Measurements from ENCODE around the gene CCDC92.
A peak's percentile ranks its signal among the peaks of the same experiment; 100 is the strongest.

Gene CCDC92

DNA sequence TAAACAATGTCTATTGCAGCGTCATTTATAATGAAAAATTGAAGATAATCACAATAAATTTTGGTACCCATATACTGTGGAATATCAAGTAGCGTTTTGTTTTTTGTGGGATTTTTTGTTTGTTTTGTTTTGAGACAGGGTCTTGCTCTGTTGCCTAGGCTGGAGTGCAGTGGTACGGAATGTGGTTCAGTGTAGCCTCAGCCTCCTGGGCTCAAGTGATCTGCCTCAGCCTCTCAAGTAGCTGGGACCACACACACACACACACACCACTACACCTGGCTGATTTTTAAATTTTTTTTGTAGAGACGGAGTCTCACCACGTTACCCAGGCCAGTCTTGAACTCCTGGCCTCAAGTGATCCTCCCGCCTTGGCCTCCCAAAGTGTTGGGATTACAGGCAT, 6.9 kb upstream of the CCDC92 start:
- no peak for DNase-seq (ENCODE audit: low read depth)
- TF ChIP-seq, protein P1, sequence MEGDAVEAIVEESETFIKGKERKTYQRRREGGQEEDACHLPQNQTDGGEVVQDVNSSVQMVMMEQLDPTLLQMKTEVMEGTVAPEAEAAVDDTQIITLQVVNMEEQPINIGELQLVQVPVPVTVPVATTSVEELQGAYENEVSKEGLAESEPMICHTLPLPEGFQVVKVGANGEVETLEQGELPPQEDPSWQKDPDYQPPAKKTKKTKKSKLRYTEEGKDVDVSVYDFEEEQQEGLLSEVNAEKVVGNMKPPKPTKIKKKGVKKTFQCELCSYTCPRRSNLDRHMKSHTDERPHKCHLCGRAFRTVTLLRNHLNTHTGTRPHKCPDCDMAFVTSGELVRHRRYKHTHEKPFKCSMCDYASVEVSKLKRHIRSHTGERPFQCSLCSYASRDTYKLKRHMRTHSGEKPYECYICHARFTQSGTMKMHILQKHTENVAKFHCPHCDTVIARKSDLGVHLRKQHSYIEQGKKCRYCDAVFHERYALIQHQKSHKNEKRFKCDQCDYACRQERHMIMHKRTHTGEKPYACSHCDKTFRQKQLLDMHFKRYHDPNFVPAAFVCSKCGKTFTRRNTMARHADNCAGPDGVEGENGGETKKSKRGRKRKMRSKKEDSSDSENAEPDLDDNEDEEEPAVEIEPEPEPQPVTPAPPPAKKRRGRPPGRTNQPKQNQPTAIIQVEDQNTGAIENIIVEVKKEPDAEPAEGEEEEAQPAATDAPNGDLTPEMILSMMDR (conservative IDR thresholded peaks at IDR 0.05; ENCODE audit: low read depth, low read length): no peak
- H3K4me3 ChIP-seq (ENCODE audit: low read depth, low read length): no peak overlapping the region

DNA sequence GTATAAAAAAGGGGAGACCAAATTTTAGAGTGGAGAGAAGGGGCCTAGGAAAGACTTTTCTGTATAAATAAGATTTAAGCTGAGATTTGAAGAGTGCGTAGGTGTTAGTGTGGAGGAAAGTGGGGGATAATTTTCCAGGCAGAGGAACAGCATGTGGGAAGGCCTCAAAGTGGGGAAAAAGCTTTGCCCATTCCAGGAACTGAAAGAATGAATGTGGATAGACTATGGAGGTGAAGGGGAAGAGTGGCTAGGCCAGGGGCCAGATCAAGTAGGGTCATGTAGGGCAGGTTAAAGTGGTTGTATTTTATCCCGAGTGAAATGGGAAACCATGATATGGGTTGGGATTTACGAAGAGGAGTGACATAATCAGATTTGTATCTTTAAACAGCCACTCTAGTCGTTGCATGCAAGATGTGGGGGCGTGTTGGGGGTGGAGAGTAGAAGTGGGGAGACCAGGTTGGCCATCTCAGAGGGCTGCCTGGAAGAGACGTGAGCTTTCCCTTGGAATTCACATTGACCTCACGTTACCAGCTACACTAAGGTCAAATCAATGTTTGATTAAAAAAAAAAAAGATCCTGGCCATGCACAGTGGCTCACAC, 3.7 kb upstream of the CCDC92 start:
- H3K4me3 ChIP-seq (ENCODE audit: low read depth, low read length): no peak overlapping the region
- DNase-seq (ENCODE audit: low read depth): no peak
- TF ChIP-seq, protein P1 (conservative IDR thresholded peaks at IDR 0.05; ENCODE audit: low read depth, low read length): no peak

DNA sequence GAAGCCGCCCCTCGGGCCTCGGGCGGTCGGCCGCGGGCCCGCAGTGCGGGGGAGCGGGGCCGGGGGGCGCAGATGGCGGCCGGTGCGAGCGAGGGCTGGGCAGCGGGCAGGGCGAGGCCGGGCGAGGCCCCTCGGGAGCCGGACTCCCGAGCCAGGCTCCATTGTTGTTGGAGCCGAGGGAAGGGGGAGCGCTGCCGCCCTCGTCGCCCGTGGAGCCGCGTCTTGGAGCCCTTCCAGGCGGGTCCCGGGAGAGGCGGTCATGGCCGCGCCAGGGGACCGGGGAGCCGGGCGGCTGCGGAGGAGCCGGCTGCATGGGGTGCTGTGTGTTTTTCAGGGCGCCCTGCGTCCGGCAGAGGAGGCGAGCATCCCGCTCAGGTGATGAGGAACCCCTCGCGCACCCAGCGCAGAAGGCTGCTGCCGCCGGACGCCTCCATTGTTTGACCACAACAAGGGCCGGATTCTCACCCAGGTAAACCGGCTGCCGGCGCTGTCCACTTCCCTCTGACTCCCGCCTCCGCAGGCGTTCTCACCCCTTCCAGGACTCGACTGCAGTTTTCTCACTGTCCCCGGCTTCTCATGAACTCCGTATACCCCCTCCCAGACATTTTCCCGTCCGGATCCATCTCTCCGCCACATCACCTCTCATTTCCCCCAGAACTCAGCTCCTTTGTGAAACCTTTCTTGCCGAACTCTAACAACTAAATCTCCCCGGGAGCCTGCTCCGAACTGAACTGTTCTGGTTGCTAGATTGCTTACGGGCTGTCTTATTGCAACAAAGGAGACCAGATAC, 1.1 kb upstream of the CCDC92 start:
- peak overlapping the region; percentile 74 for H3K4me3 ChIP-seq (ENCODE audit: low read depth, low read length)
- no peak for DNase-seq (ENCODE audit: low read depth)
- TF ChIP-seq, protein P1 (conservative IDR thresholded peaks at IDR 0.05; ENCODE audit: low read depth, low read length): no peak

DNA sequence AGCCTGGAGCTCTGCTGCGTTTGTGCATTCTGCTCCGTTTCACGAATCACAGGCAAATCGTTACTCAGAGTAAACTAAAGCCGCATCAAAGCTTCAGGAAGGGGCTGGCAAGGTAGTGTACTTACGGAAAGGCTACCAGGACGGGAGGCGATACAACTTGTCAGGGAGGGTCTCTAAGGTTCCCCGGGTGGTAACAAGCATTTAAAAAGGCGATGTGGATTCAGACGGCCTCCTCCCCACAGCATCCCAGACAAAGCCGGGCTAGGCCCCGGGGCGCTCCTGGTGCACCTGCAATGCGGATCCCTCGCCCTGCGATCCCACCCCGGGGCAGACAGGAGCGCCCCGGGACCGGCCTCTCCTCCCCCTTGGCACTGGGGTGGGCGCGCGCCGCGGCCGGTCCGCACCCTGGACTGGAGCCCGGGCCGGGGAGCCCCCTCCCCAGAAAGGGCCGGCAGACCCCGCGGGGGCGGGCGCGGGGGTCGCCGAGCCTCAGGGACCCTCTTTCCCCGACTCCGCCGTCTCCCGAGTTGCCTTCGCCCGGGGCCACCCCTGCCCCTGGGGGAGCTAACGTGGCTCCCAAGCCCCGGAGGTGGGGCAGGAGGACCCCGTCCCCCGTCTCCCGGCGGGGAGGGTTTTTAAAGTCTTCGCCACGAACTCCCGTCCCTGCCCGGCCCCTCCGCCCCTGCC, 718 bp downstream of the CCDC92 start:
- TF ChIP-seq, protein P1 (conservative IDR thresholded peaks at IDR 0.05; ENCODE audit: low read depth, low read length): no peak
- peak; percentile 64 for DNase-seq (ENCODE audit: low read depth)
- H3K4me3 ChIP-seq (ENCODE audit: low read depth, low read length): peak overlapping the region; percentile 74

DNA sequence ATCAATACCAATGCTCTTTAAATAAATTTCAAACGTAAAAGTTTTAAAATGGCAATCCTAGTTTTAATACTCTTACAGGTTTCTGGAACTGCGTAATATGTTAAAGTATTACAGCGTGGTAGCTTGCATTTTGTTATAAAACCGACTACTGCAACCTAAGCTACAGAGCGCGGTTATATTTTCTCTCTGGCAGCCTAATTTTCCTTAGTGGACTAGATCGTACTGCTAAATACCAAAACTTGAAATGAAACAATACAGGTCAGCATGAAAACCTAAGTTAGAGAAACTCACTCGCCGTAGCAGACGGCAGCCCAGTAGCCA, 1.2 kb downstream of the CCDC92 start:
- TF ChIP-seq, protein P1 (conservative IDR thresholded peaks at IDR 0.05; ENCODE audit: low read depth, low read length): no peak
- DNase-seq (ENCODE audit: low read depth): no peak
- H3K4me3 ChIP-seq (ENCODE audit: low read depth, low read length): peak overlapping the region; percentile 74

DNA sequence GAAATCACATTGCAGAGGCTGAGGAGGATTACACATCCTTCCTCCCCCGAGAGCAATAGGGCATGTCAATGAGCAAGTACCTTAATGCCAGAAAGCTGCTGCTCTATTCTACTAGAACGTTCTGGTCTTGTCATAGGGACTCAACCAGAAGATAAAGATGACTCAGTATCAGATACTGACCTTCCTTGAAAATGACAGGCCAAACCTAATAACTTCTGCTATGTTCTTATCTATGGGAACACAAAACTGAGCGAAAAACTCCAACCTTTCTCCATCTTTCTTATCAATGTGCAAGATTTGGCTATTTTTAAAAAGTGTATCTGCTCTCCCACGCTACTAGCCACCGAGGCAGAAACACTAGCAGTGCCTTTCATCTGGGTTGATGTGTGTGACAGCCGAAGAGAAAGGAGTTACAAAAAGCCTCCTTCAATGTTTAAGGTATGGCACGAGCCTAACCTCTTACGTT, 5.5 kb downstream of the CCDC92 start:
- H3K4me3 ChIP-seq (ENCODE audit: low read depth, low read length): no peak overlapping the region
- DNase-seq (ENCODE audit: low read depth): no peak
- TF ChIP-seq, protein P1 (conservative IDR thresholded peaks at IDR 0.05; ENCODE audit: low read depth, low read length): no peak

Measured in choroid plexus epithelial cell (primary cell).